ENCODE data around the gene SLC6A12. TPM values are rescaled to one million over a fixed set of nuclear protein-coding genes. Genes with fewer than 3 reads are reported as not detected.

SLC6A12 gene
- polyA plus RNA-seq, 1 of the 3 experiments (the other 2 are of a cell fraction): 0.02 TPM

DNA sequence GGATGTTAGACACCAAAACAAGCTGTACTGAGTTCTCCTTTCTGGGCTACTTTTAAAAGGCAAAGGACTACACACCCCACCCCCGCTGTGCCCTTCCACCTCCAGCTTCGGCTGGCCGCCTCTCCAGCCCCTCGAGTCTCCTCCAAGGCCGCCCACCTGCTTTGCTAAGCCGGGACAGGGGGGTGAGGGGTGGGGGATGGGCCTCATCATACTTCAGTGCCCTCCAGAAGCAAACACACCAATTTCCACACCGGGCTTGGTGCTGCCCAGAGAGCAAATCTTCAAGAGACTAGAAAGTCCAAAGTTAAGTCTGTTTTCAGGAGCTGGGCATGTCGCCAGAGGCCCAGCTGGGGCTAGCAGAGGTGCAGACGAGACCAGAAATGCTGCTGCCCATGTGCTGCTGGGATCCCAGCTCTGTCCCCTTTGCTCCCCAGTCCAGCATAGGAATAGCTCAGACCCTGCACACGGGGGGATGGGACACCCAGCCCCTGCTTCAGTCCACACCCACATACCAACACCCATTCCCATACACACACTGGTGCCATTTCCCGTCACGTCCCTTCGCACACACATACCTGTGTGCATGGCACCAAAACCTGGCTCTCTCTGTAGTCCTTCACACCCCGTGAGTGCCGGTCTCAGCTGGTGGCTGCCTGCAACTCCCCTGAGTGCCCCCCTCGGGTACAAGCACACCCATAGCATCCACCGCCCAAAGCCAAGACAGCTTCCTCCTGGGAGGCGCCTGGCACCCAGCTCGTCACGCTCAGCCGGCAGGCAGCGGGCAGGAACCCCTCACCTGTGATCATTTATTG lies 1.0 kb downstream of the SLC6A12 start:
- peaks cover 6% of the 10 kb centered on the region; the same call in 1 of the 2 replicates for H3K27me3 ChIP-seq (ENCODE audit: insufficient read depth)
- TF ChIP-seq GABPA (IDR thresholded peaks at IDR 0.05; ENCODE audit: low read depth): no peak
- TF ChIP-seq MEF2A (IDR thresholded peaks at IDR 0.05; ENCODE audit: borderline replicate concordance, low read depth): no peak
- no peak for TF ChIP-seq PBX3 (IDR thresholded peaks at IDR 0.05)
- no peak for TF ChIP-seq FOXM1 (IDR thresholded peaks at IDR 0.05; ENCODE audit: low read depth)
- no peak for TF ChIP-seq YY1 (IDR thresholded peaks at IDR 0.05; ENCODE audit: low read depth)
- TF ChIP-seq CTCF (IDR thresholded peaks at IDR 0.05): no peak
- TF ChIP-seq JUND (IDR thresholded peaks at IDR 0.05): no peak
- no peak for TF ChIP-seq IRF3 (IDR thresholded peaks at IDR 0.05; ENCODE audit: low read depth, low read length)
- TF ChIP-seq MXI1 (IDR thresholded peaks at IDR 0.05; ENCODE audit: low read depth, low read length): no peak
- no peak for TF ChIP-seq ELF1 (IDR thresholded peaks at IDR 0.05)
- no peaks in the 10 kb centered on the region for H3K9me3 ChIP-seq
- H4K20me1 ChIP-seq (ENCODE audit: insufficient read depth): no peaks in the 10 kb centered on the region
- H3K9me2 ChIP-seq: no peaks in the 10 kb centered on the region
- no peak overlapping the region for H3K4me3 ChIP-seq (ENCODE audit: low read depth in 2 of 2, low read length in 1 of 2)
- no peak overlapping the region for H2AFZ ChIP-seq (ENCODE audit: low read depth)
- ChIA-PET CTCF (interaction anchor here (1.1 to 1.6 kb wide), 4 partner anchors 8 to 104 kb away, joined by 3 to 9 read pairs (median 4); no protein-coding TSS in a partner anchor), POLR2A (no interaction called here)
- no peaks in the 10 kb centered on the region for H3F3A ChIP-seq (replicated peaks; ENCODE audit: insufficient read depth)
- no peak overlapping the region for H3K4me2 ChIP-seq
- H3K4me1 ChIP-seq (ENCODE audit: control insufficient read depth in 1 of 2, insufficient read depth in 2 of 2, low read depth in 1 of 2, low read length in 1 of 2): peaks cover 0 to 6% of the 10 kb centered on the region in 2 experiments; a peak in 1 of 4 replicates
- no peak overlapping the region for H3K9ac ChIP-seq
- no peaks in the 10 kb centered on the region for H3K36me3 ChIP-seq (replicated peaks in 1 of 2; ENCODE audit: control insufficient read depth in 1 of 2, insufficient read depth in 2 of 2, low read length in 1 of 2)
- H3K27ac ChIP-seq (ENCODE audit: low read depth in 2 of 2, low read length in 1 of 2): no peak overlapping the region
- peak; percentile 50 for DNase-seq
- 57% methylated on average over 20 of the region's 22 CpGs for WGBS (ENCODE audit: low lambda C conversion rate)
- H3K79me2 ChIP-seq (ENCODE audit: insufficient read depth): no peaks in the 10 kb centered on the region

GRCh38 chr12:212415-212714 lies 1.6 kb downstream of the SLC6A12 start:
- no peaks in the 10 kb centered on the region for H3K36me3 ChIP-seq (replicated peaks in 1 of 2; ENCODE audit: control insufficient read depth in 1 of 2, insufficient read depth in 2 of 2, low read length in 1 of 2)
- ChIA-PET CTCF (interaction anchor here (0.9 to 1.6 kb wide), 5 partner anchors 8 to 104 kb away, joined by 3 to 9 read pairs (median 4); no protein-coding TSS in a partner anchor), POLR2A (no interaction called here)
- H3K4me3 ChIP-seq (ENCODE audit: low read depth in 2 of 2, low read length in 1 of 2): no peak overlapping the region
- no peaks in the 10 kb centered on the region for H3K9me2 ChIP-seq
- H4K20me1 ChIP-seq (ENCODE audit: insufficient read depth): no peaks in the 10 kb centered on the region
- no peak overlapping the region for H2AFZ ChIP-seq (ENCODE audit: low read depth)
- no peaks in the 10 kb centered on the region for H3K79me2 ChIP-seq (ENCODE audit: insufficient read depth)
- peaks cover 10% of the 10 kb centered on the region; the same call in 1 of the 2 replicates for H3K27me3 ChIP-seq (ENCODE audit: insufficient read depth)
- DNase-seq: no peak
- WGBS (ENCODE audit: low lambda C conversion rate): 81% methylated on average over 8 of the region's 8 CpGs
- no peak overlapping the region for H3K4me2 ChIP-seq
- H3K9me3 ChIP-seq: no peaks in the 10 kb centered on the region
- no peak overlapping the region for H3K27ac ChIP-seq (ENCODE audit: low read depth in 2 of 2, low read length in 1 of 2)
- TF ChIP-seq RFX5 (IDR thresholded peaks at IDR 0.05; ENCODE audit: low read length) (no peak), MXI1 (IDR thresholded peaks at IDR 0.05; ENCODE audit: low read depth, low read length) (no peak), PBX3 (IDR thresholded peaks at IDR 0.05) (no peak), MAX (IDR thresholded peaks at IDR 0.05; ENCODE audit: low read depth) (no peak), TEAD4 (IDR thresholded peaks at IDR 0.05; ENCODE audit: borderline replicate concordance, insufficient read depth) (no peak), SIN3A (IDR thresholded peaks at IDR 0.05; ENCODE audit: borderline replicate concordance, low read depth, low read length) (no peak)
- no peak overlapping the region for H3K9ac ChIP-seq
- peaks cover 0 to 6% of the 10 kb centered on the region in 2 experiments; a peak in 1 of 4 replicates for H3K4me1 ChIP-seq (ENCODE audit: control insufficient read depth in 1 of 2, insufficient read depth in 2 of 2, low read depth in 1 of 2, low read length in 1 of 2)
- H3F3A ChIP-seq (replicated peaks; ENCODE audit: insufficient read depth): no peaks in the 10 kb centered on the region
